ENCODE results near the gene KDM5A. TPM values are rescaled to one million over a fixed set of nuclear protein-coding genes. Genes with fewer than 3 reads are reported as not detected.

Gene KDM5A
- total RNA-seq, 4 donors from 2014 or later: 12.1 to 97.5 (median 50.5) TPM

DNA sequence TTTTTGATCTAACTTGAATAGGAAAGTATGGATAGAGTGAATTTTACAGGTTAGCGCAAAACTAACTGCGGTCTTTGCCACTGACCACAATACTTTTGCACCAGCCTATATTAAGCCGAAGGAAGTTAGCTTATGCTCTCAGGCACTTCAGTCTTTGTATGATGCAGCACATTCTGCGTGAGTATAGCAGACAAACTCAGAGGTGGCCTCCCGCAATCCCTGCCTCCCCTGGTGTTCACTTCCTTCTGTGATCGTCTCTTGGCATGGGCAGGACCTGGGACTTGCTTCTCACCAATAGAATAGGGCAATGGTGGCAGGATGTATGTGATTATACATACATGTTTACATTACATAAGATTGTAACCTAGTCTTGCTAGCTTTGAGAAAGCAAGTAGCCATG, 116.2 kb downstream of the KDM5A start:
- intact Hi-C loops (cut with DNase I; ENCODE audit: low total_unique reads): no loop called here
- H3K36me3 ChIP-seq: no peaks in the 10 kb centered on the region
- DNase-seq: no peak
- H3K9me3 ChIP-seq: no peaks in the 10 kb centered on the region
- TF ChIP-seq CTCF (IDR thresholded peaks at IDR 0.05) (no peak), POLR2A (IDR thresholded peaks at IDR 0.05) (no peak)
- H3K4me1 ChIP-seq: no peaks in the 10 kb centered on the region
- no peak overlapping the region for H3K27ac ChIP-seq
- H3K27me3 ChIP-seq: no peaks in the 10 kb centered on the region
- no peak overlapping the region for H3K4me3 ChIP-seq

DNA sequence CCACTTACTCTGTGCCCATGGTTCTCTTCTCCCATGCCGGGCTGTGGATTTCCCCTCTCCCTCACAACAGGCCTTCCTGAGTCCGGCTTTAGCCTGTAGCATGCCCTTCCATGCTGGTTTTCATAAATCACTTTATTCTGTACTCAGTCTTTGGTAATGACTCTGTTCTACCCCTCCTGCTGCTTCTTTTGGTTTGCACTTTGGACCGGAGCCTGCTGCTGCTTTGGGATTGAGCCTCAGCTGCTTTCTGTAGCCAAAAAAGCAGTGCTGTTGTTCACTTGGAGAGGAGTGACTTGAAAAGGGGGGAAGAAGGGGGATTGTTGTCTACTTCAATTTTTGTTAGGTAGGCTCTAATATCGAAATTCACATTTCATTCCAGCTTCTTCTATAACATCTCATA, 118.0 kb downstream of the KDM5A start:
- peak in 1 of 2 donors; percentile 37 for DNase-seq
- Histone ChIP-seq H3K9me3 (no peaks in the 10 kb centered on the region), H3K4me3 (no peak overlapping the region), H3K27ac (no peak overlapping the region), H3K36me3 (no peaks in the 10 kb centered on the region), H3K27me3 (no peaks in the 10 kb centered on the region), H3K4me1 (no peaks in the 10 kb centered on the region)
- intact Hi-C loops (cut with DNase I; ENCODE audit: low total_unique reads): no loop called here
- TF ChIP-seq CTCF (IDR thresholded peaks at IDR 0.05) (no peak), POLR2A (IDR thresholded peaks at IDR 0.05) (no peak)

- Histone ChIP-seq H3K27me3 (no peaks in the 10 kb centered on the region), H3K4me3 (no peak overlapping the region), H3K27ac (no peak overlapping the region), H3K36me3 (no peaks in the 10 kb centered on the region), H3K9me3 (no peaks in the 10 kb centered on the region), H3K4me1 (no peaks in the 10 kb centered on the region)
- intact Hi-C loops (cut with DNase I; ENCODE audit: low total_unique reads): no loop called here
- DNase-seq: peak in 1 of 2 donors; percentile 24
- TF ChIP-seq CTCF (IDR thresholded peaks at IDR 0.05) (no peak), POLR2A (IDR thresholded peaks at IDR 0.05) (no peak)
These were observed 119.9 kb downstream of the KDM5A start for GRCh38 chr12:269191-269590.

DNA sequence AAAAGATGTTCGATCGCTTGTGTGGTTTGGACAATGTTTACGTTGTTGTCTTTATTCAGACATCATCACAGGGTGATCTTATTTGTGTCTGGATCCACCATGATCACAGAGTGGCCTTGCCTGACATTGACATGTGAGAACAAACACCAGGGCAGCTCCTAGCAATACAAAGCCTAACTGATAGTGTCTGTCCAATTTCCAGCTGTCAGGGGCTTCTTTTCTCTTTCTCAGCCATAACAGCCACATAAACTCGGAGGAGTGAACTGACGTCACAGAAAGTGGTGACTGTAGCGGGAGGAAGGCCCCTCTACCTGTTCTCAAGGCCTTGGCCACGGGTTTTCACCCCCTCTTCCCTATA, 120.7 kb downstream of the KDM5A start:
- H3K36me3 ChIP-seq: no peaks in the 10 kb centered on the region
- intact Hi-C loops (cut with DNase I; ENCODE audit: low total_unique reads): no loop called here
- no peaks in the 10 kb centered on the region for H3K27me3 ChIP-seq
- no peaks in the 10 kb centered on the region for H3K4me1 ChIP-seq
- no peak for DNase-seq
- TF ChIP-seq CTCF (IDR thresholded peaks at IDR 0.05) (no peak), POLR2A (IDR thresholded peaks at IDR 0.05) (no peak)
- H3K4me3 ChIP-seq: no peak overlapping the region
- no peaks in the 10 kb centered on the region for H3K9me3 ChIP-seq
- H3K27ac ChIP-seq: no peak overlapping the region

DNA sequence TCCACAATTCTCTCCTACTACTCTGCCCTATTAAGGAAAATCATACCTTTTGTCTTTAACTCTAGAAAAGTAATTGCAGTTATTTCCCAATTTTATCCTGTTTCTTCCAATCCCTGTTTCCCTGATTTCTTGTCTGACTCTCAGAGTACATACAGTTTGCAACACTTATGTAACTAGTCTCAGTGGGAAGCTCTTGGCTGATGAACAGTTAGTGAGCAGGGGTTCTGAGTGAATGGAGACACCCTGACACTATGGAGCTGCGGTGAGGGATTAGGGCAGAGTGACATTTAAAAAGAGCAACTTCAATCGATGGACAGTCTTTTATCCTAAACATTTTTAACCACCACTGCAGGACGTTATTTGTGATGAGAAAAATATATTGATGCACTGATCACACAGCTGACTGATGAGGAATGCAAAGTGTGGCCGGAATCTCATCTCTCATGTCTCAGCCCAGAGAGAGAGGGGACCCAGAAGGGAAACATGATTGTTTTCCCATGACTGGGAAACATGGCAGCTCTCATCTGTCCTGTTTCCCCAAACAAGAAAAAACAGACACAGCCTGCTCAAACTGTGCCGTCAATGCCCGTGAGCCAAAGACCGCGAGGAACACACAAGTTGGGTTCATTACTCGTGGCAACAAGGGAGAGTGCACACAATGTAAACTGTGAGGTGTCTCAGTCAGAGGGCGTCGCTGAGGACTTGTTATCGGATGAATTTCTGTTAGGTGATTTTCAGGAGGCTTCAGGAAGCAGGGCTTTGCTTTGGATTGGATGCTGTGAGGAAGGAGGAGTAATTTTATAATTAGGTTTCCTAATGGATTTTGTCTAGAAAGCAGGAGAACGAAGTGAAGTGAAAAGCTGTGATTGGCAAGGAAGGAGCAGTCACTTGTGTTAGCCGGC, 121.3 kb downstream of the KDM5A start:
- no peaks in the 10 kb centered on the region for H3K9me3 ChIP-seq
- DNase-seq: no peak
- no peaks in the 10 kb centered on the region for H3K36me3 ChIP-seq
- no peak overlapping the region for H3K27ac ChIP-seq
- H3K4me1 ChIP-seq: no peaks in the 10 kb centered on the region
- TF ChIP-seq CTCF (IDR thresholded peaks at IDR 0.05) (no peak), POLR2A (IDR thresholded peaks at IDR 0.05) (no peak)
- intact Hi-C loops (cut with DNase I; ENCODE audit: low total_unique reads): no loop called here
- H3K27me3 ChIP-seq: no peaks in the 10 kb centered on the region
- no peak overlapping the region for H3K4me3 ChIP-seq

All from uterus (tissue), 4 donors.